Measurements from ENCODE around the gene MRPL18.

GRCh38 chr6:159778131-159778530 is 12.1 kb upstream of the MRPL18 start:
- TF ChIP-seq CTCF (IDR thresholded peaks at IDR 0.05) (no peak), POLR2A (IDR thresholded peaks at IDR 0.05) (no peak)
